ENCODE measurements around the gene NECTIN1. TPM values are rescaled to one million over a fixed set of nuclear protein-coding genes. Genes with fewer than 3 reads are reported as not detected.

NECTIN1 gene
- total RNA-seq, 1 donor from 2014 or later, result 9.9 TPM

DNA sequence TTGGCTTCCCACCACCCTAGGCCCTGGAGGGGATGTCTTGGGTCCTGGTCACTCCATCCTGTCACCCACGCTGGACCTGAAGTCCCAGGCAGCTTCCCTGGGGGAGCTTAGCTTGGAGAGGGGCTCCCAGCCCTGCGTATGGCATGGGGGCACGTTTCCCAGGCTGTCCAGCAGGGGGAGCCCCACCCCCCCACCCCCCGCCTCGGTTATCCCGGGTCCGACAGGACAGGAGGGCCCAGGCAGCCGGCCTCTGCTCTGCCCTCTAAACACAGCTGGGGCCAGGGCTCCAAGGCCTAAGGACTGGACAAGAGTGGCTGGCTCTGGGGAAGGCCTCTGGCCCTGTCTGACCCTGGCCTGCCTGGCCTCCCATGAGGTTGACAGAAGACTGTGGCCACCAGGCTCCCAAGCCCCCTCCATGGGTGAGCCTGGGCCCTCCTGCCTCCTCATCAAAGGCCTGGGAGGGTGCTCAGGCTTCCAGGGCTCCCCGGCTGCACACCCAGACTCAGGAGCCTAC, 104.8 kb downstream of the NECTIN1 start:
- no peak for DNase-seq (ENCODE audit: extremely low read depth, low read depth, low spot score)

GRCh38 chr11:119623682-119624081, 105.3 kb downstream of the NECTIN1 start:
- no peak for DNase-seq (ENCODE audit: extremely low read depth, low read depth, low spot score)

DNA sequence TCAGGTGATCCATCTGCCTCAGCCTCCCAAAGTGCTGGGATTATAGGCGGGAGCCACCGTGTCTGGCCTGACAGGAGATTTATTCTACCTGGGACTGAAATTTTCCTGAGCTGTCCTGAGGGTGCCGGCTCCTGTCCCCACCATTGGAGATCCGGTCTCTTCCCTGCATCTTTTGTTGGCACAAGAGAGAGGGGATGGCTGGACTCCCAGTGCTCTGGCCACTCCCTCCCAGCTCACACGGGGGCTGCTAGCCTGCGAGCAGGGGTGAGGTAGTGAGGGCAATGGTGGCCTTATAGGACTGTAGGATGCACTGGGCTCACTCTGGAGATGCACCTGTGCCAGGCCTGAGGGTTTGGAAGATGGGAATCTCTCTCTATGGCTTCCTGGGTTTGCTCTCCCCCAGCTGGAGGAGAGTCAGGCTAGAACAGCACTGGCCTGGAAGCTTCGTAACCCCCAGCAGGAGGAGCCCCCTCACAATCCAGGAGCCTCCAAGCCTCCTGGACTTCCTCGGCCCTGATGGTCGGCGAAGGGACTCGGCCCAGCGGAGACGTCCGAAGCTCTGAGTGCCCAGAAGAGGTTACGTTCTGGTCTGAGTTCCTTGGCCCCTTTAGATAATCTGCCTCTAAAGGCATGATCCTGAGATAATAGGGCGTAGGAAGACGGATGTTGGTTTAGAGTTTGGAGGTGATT, 106.4 kb downstream of the NECTIN1 start:
- no peak for DNase-seq (ENCODE audit: extremely low read depth, low read depth, low spot score)

GRCh38 chr11:119619665-119620064, 109.3 kb downstream of the NECTIN1 start:
- DNase-seq (ENCODE audit: extremely low read depth, low read depth, low spot score), result no peak

- peak; percentile 72 for DNase-seq (ENCODE audit: extremely low read depth, low read depth, low spot score)
Observed at GRCh38 chr11:119618208-119618909, 110.6 kb downstream of the NECTIN1 start.

- no peak for DNase-seq (ENCODE audit: extremely low read depth, low read depth, low spot score)
Observed at GRCh38 chr11:119617340-119617713, 111.7 kb downstream of the NECTIN1 start.

DNA sequence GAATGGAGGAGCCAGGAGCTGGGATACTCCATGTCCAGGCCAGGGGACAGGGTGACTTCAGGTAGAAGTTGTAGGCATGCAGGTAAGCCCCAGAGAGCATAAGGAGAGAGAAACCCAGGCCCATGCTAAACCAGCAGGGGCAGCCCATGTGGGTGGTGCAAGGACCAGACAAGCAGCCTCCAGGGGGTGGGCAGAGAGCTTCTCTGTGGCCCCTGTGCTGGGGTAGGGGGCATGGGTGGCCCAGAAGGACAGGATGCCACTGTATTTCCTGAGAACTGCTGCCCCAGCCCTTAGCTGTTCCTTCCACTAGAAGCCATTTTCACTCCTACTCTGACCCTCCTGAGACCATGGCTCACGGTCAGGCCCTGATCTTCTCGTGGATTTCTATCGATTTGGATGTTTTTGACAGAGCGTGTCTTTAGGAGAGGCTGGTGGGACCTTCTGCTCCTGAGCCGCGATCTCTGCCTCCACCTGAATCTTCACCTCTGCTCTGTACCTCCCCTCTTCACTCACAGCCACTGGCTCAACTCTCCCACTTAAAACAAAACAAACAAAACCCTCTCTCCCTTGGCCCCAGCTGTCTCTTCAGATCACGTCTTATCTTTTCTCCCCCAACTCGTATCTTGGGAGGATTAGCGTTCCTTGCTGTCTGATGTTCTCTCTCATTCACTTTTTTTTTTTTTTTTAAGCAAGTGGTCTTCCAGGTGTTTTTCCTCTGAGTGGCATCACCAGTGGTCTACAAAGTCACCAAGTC, 112.2 kb downstream of the NECTIN1 start:
- no peak for DNase-seq (ENCODE audit: extremely low read depth, low read depth, low spot score)

- DNase-seq (ENCODE audit: extremely low read depth, low read depth, low spot score), result no peak
Observed at GRCh38 chr11:119615882-119616196, 113.2 kb downstream of the NECTIN1 start.

DNA sequence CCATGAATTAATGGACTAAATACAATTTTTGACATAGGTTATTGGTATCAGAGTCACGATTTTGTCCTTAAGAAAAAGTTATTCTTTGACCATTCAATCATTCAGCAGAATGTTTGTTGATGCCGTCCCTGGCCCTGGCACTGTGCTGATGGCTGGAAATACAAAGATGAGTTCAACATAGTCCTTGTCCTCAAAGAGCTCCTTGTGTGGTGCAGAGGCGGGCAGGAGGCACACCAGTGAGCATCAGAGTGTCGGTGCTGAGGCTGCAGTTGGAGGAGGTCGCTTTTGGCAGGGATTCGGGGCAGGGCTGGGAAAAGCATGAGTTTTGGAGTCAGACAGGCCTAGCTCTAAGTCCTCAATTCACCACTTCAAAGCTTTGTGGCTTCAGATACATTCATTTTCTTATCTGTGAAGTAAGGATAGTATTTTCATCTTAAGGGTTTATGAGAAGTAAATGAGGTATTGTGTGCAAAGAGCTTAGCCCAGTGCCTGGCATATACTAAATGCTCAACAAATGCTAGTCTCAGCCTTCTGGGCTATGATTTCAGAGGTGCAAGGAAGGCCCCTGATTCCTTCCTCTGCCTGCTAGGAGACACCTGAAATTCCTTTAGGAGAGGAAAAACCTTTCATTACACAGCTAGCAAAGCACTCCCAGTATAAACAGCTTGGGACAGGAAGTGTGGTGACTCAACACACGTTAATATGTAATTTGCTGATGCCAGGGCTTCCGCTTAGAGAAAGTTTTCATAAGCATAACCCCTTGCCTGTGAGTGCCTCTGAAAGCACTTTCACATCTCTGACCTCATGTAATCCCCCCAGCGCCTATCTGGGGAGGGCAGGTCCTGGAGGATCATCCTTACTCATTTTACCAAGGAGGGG, 113.8 kb downstream of the NECTIN1 start:
- DNase-seq (ENCODE audit: extremely low read depth, low read depth, low spot score), result peak; percentile 89

- DNase-seq (ENCODE audit: extremely low read depth, low read depth, low spot score), result no peak
Observed at GRCh38 chr11:119614222-119615002, 114.6 kb downstream of the NECTIN1 start.

DNA sequence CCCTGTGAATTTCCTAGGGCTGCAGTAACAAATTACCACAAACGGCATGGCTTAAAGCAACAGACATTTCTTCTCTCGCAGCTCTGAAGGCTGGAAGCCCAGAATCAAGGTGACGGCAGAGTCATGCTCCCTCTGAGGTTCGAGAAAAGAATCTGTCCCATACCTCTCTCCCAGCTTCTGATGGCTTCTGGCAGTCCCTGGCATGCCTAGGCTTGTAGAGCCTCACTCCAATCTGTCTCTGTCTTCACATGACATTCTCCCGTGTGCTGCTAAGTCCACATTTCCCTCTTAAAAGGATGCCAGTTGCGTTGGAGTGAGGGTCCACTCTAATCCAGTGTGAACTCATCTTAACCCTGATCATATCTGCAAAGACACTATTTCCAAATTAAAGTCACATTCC, 116.2 kb downstream of the NECTIN1 start:
- no peak for DNase-seq (ENCODE audit: extremely low read depth, low read depth, low spot score)

DNA sequence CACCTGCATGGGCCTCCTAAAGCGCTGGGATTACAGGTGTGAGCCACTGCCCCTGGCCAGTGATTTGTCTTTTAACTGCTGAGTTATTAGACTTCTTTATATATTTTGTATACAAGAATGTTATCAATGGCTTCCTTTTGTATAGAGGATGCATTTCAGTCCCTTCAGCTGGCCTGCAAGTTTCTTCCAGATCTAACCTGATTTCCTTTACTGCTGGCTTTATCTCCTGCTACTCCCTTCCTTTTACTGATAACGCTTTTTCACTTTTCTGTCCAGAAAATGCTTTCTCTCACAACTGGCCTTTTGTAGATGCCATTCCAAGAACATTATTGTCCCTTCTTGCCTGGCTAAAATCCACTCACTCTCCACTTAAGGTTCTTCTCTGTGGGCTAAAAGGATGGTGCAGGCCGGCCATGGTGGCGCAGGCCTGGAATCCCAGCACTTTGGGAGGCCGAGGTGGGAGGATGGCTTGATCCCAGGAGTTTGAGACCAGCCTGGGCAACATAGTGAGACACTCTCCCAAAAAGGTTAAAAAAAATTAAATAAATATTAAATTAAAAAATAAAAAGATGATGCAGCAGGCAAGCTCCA, 118.1 kb downstream of the NECTIN1 start:
- DNase-seq (ENCODE audit: extremely low read depth, low read depth, low spot score), result no peak

- DNase-seq (ENCODE audit: extremely low read depth, low read depth, low spot score), result no peak
Observed at GRCh38 chr11:119608781-119609180, 120.2 kb downstream of the NECTIN1 start.

DNA sequence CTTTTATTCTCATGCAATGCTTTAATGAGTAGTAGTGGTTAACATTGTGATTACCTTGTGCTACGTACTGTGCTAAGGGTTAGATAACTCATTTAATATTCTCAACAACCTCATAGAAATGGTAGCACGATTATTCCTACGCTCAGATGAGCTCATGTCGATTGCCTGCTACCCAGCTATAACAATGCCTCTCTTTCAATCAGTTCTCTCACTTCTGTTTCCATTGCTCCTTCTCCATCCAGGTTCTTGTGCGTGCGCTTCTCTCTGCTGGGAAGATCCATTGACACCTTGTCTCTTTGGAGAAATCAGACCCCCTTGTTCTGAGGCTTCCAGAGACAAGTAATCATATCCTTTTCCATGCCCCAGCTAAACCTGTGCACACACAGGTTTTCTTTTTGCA, 120.8 kb downstream of the NECTIN1 start:
- DNase-seq (ENCODE audit: extremely low read depth, low read depth, low spot score), result no peak

GRCh38 chr11:119607726-119608125, 121.3 kb downstream of the NECTIN1 start:
- no peak for DNase-seq (ENCODE audit: extremely low read depth, low read depth, low spot score)

DNA sequence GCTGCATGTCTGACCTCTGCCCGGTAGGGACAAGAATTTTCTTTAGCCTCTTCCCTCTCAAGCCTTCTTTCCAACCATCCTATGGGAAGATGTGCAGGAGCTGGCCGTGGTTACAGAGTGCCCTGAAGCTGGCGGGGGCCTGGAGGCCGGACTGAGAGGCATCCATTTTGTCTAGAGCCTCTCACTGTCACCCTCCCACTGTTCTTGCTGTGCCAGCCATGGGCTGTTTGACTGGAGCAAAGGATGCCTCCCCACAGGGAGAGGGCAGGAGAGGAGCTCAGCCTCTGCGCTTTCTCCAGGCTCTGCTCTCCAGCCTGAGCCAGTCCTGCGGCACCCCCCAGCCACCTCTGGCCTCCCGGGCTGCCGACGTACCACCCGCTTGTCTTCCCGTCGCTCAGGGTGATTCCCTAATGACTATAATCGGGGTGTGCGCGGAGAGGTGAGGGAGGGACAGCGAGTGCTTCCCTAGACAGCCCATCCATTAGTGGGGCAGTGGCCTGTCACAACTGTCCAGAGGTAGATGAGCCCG, 123.8 kb downstream of the NECTIN1 start:
- DNase-seq (ENCODE audit: extremely low read depth, low read depth, low spot score), result no peak

- DNase-seq (ENCODE audit: extremely low read depth, low read depth, low spot score), result no peak
Observed at GRCh38 chr11:119602745-119603373, 126.1 kb downstream of the NECTIN1 start.

DNA sequence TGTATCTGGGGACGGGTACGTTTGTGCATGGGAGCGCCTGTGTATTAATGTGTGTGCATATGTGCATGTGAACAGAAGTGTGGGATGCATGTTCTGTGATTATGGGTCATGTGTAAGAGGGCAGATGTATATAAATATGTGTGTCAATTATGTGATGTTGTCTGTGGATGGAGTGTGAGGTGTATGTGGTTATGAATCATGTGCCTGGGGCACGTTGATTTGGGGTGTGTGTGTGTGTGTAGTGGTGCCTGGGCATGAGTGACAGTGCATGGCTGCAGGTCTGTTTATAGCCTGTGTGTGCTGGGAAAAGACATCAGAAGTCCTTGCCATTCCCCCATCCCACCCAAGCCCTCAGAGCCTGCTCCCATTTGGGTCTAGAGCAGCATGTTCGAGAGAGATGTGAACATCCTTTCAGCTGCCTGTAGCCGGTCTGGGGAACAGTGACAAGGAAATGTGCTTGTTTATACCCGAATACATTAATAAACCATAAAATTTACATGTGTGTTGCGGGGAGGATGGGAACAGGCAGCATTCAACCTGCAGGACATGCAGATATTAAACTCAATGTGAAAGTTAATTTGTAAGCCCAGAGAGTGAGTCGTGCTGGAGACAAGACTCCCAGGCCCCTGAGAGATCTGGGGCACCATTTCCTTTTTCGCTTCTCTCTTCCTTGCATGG, 129.0 kb downstream of the NECTIN1 start:
- no peak for DNase-seq (ENCODE audit: extremely low read depth, low read depth, low spot score)

Measured in glomerular endothelial cell (primary cell).